ENCODE data around the gene ZBTB39. TPM values are rescaled to one million over a fixed set of nuclear protein-coding genes. Genes with fewer than 3 reads are reported as not detected.
A peak's percentile ranks its signal among the peaks of the same experiment; 100 is the strongest.
"Not testable (repeated sequence)": the region's sequence is repeated elsewhere in the genome, so short reads cannot be mapped to it uniquely, and the experiment has no call there.

The ZBTB39 gene
- total and polyA plus RNA-seq, 8 donors = 3.8 to 12.4 (median 11.0) TPM

DNA sequence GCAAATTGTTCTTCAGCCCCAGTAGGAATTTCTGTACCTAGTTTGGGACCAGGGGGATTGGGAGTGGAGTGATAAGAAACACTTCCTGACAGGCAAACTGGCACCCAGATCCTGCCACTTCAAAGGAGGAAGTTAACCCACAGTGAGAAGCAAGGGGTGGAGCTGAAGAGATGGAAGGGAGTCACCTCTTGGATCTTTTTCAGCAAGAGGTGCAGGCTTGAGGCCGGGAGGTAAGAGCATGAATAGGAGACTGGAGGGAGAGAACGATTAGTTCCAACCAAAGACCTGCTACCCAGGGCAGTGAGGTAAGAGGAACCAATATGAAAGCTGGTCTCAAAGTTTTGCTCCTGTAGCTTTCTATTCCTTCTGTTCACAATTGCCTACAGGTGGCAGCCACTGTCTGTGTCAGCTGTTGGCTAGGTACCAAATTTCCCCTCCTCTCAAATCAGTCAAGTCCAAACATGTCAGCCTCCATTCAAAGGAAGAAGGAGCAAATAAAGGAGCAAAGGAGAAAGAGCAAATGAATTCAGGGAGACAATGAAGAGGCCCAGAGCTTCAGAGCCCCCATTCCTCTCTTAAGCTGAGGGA, 24.9 kb upstream of the ZBTB39 start:
- DNase-seq = peak in 1 of 4 donors; percentile 16
- H3K4me1 ChIP-seq = peaks cover 0 to 4% of the 10 kb centered on the region in 2 donors
- no peaks in the 10 kb centered on the region for H3K27me3 ChIP-seq
- TF ChIP-seq, protein P1, sequence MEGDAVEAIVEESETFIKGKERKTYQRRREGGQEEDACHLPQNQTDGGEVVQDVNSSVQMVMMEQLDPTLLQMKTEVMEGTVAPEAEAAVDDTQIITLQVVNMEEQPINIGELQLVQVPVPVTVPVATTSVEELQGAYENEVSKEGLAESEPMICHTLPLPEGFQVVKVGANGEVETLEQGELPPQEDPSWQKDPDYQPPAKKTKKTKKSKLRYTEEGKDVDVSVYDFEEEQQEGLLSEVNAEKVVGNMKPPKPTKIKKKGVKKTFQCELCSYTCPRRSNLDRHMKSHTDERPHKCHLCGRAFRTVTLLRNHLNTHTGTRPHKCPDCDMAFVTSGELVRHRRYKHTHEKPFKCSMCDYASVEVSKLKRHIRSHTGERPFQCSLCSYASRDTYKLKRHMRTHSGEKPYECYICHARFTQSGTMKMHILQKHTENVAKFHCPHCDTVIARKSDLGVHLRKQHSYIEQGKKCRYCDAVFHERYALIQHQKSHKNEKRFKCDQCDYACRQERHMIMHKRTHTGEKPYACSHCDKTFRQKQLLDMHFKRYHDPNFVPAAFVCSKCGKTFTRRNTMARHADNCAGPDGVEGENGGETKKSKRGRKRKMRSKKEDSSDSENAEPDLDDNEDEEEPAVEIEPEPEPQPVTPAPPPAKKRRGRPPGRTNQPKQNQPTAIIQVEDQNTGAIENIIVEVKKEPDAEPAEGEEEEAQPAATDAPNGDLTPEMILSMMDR (IDR thresholded peaks at IDR 0.05) = no peak
- no peaks in the 10 kb centered on the region for H3K9me3 ChIP-seq
- peak; percentile 77 for ATAC-seq
- H3K27ac ChIP-seq = no peak overlapping the region
- intact Hi-C loops (cut with DNase I) = no loop called here
- no peaks in the 10 kb centered on the region for H3K36me3 ChIP-seq
- H3K4me3 ChIP-seq = no peak overlapping the region

DNA sequence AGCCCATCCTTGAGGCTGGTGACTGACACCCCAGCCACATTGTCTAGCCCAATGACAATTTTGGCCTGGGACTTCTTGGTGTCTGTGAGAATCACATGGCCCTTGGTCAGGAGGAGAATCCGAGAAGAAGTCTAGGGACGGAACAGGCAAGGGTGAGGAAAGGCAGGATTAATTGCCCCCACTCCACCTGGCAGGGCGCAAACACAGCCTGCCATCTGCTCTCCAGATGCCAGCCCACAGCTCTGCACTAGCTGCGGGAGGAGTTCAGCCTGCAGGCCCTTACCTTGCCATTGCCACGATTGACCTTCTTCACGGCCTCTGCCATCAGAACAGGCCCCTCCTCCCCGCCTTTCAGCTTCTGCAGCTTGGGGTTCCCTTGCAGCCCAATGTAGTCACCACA, 23.1 kb upstream of the ZBTB39 start:
- intact Hi-C loops (cut with DNase I) = no loop called here
- H3K27me3 ChIP-seq = no peaks in the 10 kb centered on the region
- DNase-seq = no peak
- H3K4me3 ChIP-seq = no peak overlapping the region
- no peak for ATAC-seq
- TF ChIP-seq, protein P1 (IDR thresholded peaks at IDR 0.05) = no peak
- H3K36me3 ChIP-seq = no peaks in the 10 kb centered on the region
- H3K4me1 ChIP-seq = peaks cover 0 to 4% of the 10 kb centered on the region in 2 donors
- H3K9me3 ChIP-seq = no peaks in the 10 kb centered on the region
- H3K27ac ChIP-seq = no peak overlapping the region

DNA sequence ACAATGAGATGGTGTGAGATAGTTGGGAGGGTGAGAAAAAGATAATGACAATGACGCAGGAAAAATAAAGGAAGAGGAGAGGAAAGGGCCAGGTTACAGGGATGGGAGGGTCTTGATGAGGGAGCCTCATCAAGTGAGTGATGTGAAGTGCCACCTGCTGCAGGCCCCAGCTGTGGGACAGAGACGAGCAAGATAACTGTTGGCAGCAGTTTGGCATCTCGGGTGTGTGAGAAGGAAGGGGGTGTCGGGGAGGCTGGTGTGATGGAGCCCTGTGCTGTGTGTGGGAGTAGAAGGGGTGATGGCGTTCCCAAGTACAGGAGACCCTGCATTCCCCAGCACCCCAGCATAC, 21.4 kb upstream of the ZBTB39 start:
- ATAC-seq (no peak), DNase-seq (no peak)
- intact Hi-C loops (cut with DNase I) = no loop called here
- Histone ChIP-seq H3K27ac (no peak overlapping the region), H3K4me3 (no peak overlapping the region), H3K36me3 (no peaks in the 10 kb centered on the region), H3K27me3 (no peaks in the 10 kb centered on the region), H3K4me1 (peaks cover 0 to 4% of the 10 kb centered on the region in 2 donors), H3K9me3 (no peaks in the 10 kb centered on the region)
- TF ChIP-seq, protein P1 (IDR thresholded peaks at IDR 0.05) = no peak

DNA sequence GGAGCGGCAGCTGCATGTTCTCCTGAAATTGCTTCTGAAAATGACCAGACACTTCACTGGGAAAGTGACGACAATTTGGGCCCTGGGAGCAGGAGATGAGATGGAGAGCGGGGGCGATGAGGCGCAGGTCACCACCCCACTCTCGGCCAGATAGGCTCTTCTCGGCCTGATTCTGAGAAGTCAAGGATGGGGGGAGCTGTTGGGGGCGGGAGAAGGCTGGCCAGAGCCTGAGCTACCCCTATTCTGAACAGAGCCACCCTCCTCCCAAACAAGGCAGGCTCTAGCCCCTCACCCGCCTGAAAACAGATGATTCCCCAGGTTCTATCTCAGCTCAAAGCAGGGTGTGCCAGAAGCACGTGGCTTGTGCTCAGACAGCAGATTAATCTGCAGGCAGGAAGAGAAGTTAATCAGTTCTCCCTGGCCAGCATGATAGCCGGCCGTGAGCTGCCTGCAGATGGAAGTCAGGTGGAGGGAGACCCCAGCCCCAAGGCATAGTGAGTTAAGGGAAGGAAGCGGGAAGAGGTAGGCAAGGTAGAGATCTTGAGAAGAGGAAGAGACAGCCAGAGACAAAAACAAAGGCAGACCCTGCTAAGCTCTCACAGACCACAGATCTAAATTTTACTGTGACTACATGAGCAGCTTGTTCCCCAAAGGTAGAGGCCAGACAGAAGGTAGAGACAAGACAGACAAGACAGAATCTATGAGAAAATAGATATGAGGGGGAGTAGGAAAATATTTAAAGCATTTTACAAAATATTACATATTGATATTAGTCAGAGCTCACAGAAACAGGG, 20.9 kb upstream of the ZBTB39 start:
- no peak overlapping the region for H3K4me3 ChIP-seq
- intact Hi-C loops (cut with DNase I) = no loop called here
- H3K27me3 ChIP-seq = no peaks in the 10 kb centered on the region
- H3K36me3 ChIP-seq = no peaks in the 10 kb centered on the region
- peaks cover 0 to 4% of the 10 kb centered on the region in 2 donors for H3K4me1 ChIP-seq
- DNase-seq (no peak), ATAC-seq (no peak)
- no peak overlapping the region for H3K27ac ChIP-seq
- TF ChIP-seq, protein P1 (IDR thresholded peaks at IDR 0.05) = no peak
- H3K9me3 ChIP-seq = no peaks in the 10 kb centered on the region

DNA sequence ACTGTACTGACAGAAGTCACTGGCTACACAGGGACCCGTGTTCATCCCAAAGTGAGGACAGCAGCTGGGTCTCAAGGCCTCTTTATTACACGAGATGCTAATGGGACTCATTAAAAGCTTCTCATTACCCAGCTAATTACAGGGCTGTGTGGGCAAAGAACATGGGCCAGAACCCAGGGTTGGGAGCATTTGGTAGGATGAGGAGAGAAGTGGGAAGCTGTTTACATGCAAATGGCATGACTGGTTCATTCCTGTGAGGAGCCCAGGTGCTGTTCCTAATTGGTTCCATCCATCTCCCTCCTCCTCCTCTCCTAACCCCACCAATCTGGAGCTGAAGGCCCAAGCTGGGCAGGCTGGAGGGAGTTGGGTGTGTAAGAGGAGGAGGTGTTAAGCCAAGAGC, 18.9 kb upstream of the ZBTB39 start:
- intact Hi-C loops (cut with DNase I) = no loop called here
- TF ChIP-seq, protein P1 (IDR thresholded peaks at IDR 0.05) = no peak
- H3K27me3 ChIP-seq = no peaks in the 10 kb centered on the region
- ATAC-seq (no peak), DNase-seq (no peak)
- H3K4me3 ChIP-seq = no peak overlapping the region
- H3K36me3 ChIP-seq = no peaks in the 10 kb centered on the region
- no peaks in the 10 kb centered on the region for H3K4me1 ChIP-seq
- no peaks in the 10 kb centered on the region for H3K9me3 ChIP-seq
- no peak overlapping the region for H3K27ac ChIP-seq

DNA sequence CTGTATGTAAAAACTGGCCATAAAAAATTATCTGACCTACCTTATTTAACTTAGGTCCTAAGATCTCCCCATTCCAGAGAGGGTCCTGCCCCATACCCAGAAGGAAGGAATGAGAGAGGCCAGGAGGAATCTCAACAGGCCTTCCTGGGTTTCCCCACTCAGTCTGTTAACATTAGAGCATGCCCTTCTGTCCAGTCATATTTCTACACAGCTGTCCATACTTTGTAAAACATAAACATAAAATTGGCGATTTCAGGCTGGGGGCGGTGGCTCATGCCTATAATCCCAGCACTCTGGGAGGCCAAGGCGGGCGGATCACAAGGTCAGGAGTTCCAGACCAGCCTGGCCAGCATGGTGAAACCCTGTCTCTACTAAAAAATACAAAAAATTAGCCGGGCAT, 16.0 kb upstream of the ZBTB39 start:
- ATAC-seq; H3K27ac ChIP-seq; DNase-seq; H3K4me3 ChIP-seq; intact Hi-C loops (cut with DNase I); H3K4me1 ChIP-seq; H3K36me3 ChIP-seq; H3K27me3 ChIP-seq; H3K9me3 ChIP-seq: not testable (repeated sequence)

Measured in left lung (tissue), 10 donors.